Measurements from ENCODE around the gene C12orf75. TPM values are rescaled to one million over a fixed set of nuclear protein-coding genes. Genes with fewer than 3 reads are reported as not detected.

Gene C12orf75
- total RNA-seq, 3 donors from 2014 or later: 47.4 to 119 (median 81.7) TPM

- no peak overlapping the region for H3K4me3 ChIP-seq
- DNase-seq (peak in 1 of 3 donors; percentile 27), ATAC-seq (no peak)
- TF ChIP-seq CTCF (IDR thresholded peaks at IDR 0.05): no peak
- H3K4me1 ChIP-seq (ENCODE audit: low read depth): no peaks in the 10 kb centered on the region
- intact Hi-C loops (cut with DNase I, micrococcal nuclease): no loop called here
- H3K9me3 ChIP-seq: no peaks in the 10 kb centered on the region
- no peaks in the 10 kb centered on the region for H3K36me3 ChIP-seq (ENCODE audit: low read depth)
These were observed 79.4 kb downstream of the C12orf75 start for GRCh38 chr12:105409801-105410471.

- Histone ChIP-seq H3K4me1 (ENCODE audit: low read depth) (no peaks in the 10 kb centered on the region), H3K9me3 (no peaks in the 10 kb centered on the region), H3K36me3 (ENCODE audit: low read depth) (no peaks in the 10 kb centered on the region), H3K4me3 (no peak overlapping the region)
- no peak for ATAC-seq
- intact Hi-C loops (cut with DNase I, micrococcal nuclease): no loop called here
- no peak for DNase-seq
- TF ChIP-seq CTCF (IDR thresholded peaks at IDR 0.05): no peak
These were observed 83.5 kb downstream of the C12orf75 start for GRCh38 chr12:105413911-105414487.

- Histone ChIP-seq H3K4me1 (ENCODE audit: low read depth) (no peaks in the 10 kb centered on the region), H3K9me3 (no peaks in the 10 kb centered on the region), H3K36me3 (ENCODE audit: low read depth) (no peaks in the 10 kb centered on the region), H3K4me3 (no peak overlapping the region)
- no peak for TF ChIP-seq CTCF (IDR thresholded peaks at IDR 0.05)
- ATAC-seq: no peak
- intact Hi-C loops (cut with DNase I, micrococcal nuclease): no loop called here
- DNase-seq: no peak
These were observed 87.2 kb downstream of the C12orf75 start for GRCh38 chr12:105417732-105418131.

GRCh38 chr12:105418229-105418628 is 87.7 kb downstream of the C12orf75 start:
- no peaks in the 10 kb centered on the region for H3K9me3 ChIP-seq
- intact Hi-C loops (cut with DNase I, micrococcal nuclease): no loop called here
- ATAC-seq: no peak

GRCh38 chr12:105418821-105419291 is 88.4 kb downstream of the C12orf75 start:
- H3K36me3 ChIP-seq (ENCODE audit: low read depth): no peaks in the 10 kb centered on the region
- no peaks in the 10 kb centered on the region for H3K4me1 ChIP-seq (ENCODE audit: low read depth)
- DNase-seq (no peak), ATAC-seq (no peak)
- H3K9me3 ChIP-seq: no peaks in the 10 kb centered on the region
- intact Hi-C loops (cut with DNase I, micrococcal nuclease): no loop called here
- no peak for TF ChIP-seq CTCF (IDR thresholded peaks at IDR 0.05)
- H3K4me3 ChIP-seq: no peak overlapping the region

More at GRCh38 chr12:105418229-105418628, 87.7 kb downstream of the C12orf75 start:
- no peaks in the 10 kb centered on the region for H3K36me3 ChIP-seq (ENCODE audit: low read depth)
- H3K4me3 ChIP-seq: no peak overlapping the region
- no peaks in the 10 kb centered on the region for H3K4me1 ChIP-seq (ENCODE audit: low read depth)
- DNase-seq: no peak
- no peak for TF ChIP-seq CTCF (IDR thresholded peaks at IDR 0.05)

All from mucosa of descending colon (tissue), 3 donors.